ENCODE measurements around the gene THSD4. TPM values are rescaled to one million over a fixed set of nuclear protein-coding genes. Genes with fewer than 3 reads are reported as not detected.

The THSD4 gene
- total RNA-seq, 3 donors from 2014 or later, result 18.3 to 46.2 (median 27.1) TPM

DNA sequence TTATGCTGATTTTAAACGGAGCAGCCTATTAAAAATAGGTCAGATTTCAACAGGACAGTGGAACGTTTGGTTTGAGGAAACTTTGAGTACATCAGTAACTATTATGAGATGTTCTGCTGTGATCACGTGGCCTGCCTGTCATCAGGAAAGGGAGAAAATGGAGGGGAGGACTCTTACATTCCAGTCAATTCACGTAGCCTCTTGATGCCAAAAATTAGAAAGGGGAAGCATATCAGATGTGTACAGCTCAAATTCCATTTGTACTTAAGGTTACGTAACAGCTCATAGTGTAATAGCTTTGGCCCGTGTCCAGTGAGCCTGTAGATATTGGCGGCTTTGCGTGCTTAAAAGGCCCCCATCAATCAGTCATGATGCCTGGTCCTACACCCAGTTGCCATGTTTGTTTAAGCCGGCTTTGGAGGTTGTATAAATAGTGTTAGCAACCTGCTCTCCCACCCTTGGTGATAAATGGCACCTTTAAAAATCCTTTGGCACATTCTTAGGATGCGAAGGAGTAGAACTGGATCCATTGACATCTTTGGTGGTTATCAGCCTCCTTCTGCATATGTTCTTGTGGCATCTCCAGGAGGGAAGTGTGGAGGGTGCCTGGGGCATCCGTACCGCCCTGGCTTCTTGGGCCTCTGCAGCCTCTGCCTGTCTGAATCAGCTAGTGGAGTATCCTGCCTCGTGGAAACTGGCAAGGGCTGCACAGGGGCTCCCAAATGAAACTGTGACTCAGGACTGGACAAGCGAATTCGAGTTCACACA lies 163.9 kb downstream of the THSD4 start:
- H3K36me3 ChIP-seq (ENCODE audit: low read depth), result no peaks in the 10 kb centered on the region
- TF ChIP-seq, protein P1, sequence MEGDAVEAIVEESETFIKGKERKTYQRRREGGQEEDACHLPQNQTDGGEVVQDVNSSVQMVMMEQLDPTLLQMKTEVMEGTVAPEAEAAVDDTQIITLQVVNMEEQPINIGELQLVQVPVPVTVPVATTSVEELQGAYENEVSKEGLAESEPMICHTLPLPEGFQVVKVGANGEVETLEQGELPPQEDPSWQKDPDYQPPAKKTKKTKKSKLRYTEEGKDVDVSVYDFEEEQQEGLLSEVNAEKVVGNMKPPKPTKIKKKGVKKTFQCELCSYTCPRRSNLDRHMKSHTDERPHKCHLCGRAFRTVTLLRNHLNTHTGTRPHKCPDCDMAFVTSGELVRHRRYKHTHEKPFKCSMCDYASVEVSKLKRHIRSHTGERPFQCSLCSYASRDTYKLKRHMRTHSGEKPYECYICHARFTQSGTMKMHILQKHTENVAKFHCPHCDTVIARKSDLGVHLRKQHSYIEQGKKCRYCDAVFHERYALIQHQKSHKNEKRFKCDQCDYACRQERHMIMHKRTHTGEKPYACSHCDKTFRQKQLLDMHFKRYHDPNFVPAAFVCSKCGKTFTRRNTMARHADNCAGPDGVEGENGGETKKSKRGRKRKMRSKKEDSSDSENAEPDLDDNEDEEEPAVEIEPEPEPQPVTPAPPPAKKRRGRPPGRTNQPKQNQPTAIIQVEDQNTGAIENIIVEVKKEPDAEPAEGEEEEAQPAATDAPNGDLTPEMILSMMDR (IDR thresholded peaks at IDR 0.05), result no peak
- DNase-seq (peak in 1 of 3 donors; percentile 86), ATAC-seq (peak; percentile 81)
- peaks cover 8% of the 10 kb centered on the region for H3K4me1 ChIP-seq (ENCODE audit: low read depth)
- no peak overlapping the region for H3K4me3 ChIP-seq
- intact Hi-C loops (cut with DNase I, micrococcal nuclease), result loop anchor here in 1 of 2 donors (10.0 kb wide), 1 partner anchor 56 kb away; no protein-coding TSS in a partner anchor
- H3K9me3 ChIP-seq, result no peaks in the 10 kb centered on the region

DNA sequence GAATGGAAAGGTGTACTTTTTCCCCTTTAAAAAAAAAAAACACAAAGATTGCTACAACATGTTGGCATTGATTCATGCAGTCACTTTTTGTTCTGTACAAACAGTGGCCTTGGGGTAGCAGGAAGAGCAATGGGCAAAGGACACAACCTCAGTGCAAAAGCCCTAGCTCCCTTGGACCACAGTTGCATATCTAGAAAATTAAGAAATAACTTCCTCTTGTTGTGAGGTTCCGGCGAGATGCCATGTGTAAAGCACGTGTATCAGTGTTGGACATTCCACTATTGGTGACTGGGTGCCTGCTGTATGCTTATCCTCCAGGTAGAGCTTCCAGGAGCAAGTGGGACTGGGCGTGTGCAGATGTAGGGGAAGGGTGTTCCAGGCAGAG lies 164.5 kb downstream of the THSD4 start:
- ATAC-seq (peak; percentile 18), DNase-seq (no peak)
- intact Hi-C loops (cut with DNase I, micrococcal nuclease), result loop anchor here in 1 of 2 donors (10.0 kb wide), 1 partner anchor 55 kb away; no protein-coding TSS in a partner anchor
- H3K4me1 ChIP-seq (ENCODE audit: low read depth), result peaks cover 8% of the 10 kb centered on the region
- H3K9me3 ChIP-seq, result no peaks in the 10 kb centered on the region
- no peaks in the 10 kb centered on the region for H3K36me3 ChIP-seq (ENCODE audit: low read depth)
- TF ChIP-seq, protein P1 (IDR thresholded peaks at IDR 0.05), result no peak
- H3K4me3 ChIP-seq, result no peak overlapping the region

DNA sequence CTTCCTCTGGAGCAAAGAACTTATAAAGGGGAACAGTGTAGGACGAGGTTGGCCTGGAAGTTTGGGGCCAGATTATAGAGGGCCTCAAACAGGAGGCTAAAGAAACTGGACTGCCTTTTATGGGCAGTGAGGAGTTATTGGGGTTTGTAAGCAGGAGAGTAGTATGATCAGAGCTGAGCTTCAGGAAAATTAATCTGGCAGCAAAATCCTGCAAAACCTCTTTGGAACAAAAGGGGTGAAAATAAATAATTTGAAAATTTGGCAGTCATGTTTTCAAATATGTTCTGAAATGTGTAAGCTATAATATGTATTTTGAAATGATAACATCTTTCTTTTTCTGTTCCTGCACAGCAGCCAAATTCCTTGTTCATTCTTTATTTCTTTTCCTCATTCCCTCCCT lies 164.9 kb downstream of the THSD4 start:
- intact Hi-C loops (cut with DNase I, micrococcal nuclease), result no loop called here
- ATAC-seq (no peak), DNase-seq (no peak)
- TF ChIP-seq, protein P1 (IDR thresholded peaks at IDR 0.05), result no peak
- Histone ChIP-seq H3K36me3 (ENCODE audit: low read depth) (no peaks in the 10 kb centered on the region), H3K4me3 (no peak overlapping the region), H3K4me1 (ENCODE audit: low read depth) (peaks cover 8% of the 10 kb centered on the region), H3K9me3 (no peaks in the 10 kb centered on the region)

DNA sequence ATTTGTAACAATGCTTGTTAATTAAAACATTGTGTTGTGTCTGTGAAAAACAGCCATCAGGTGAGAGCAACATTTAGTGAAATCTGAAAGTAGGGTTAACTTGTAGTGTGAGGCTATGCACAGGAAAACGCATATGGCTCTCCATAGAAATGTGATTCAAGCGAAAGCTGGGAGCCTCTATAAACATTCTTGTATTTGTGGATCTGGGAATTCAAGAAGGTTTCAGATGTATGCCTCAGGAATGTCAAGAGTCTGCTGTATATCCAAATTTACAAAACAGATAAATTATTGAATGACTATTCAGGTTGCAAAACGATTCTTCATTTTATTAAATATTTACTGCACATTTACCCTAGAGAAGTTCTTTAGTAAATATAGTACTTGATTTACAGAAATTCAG lies 166.0 kb downstream of the THSD4 start:
- H3K36me3 ChIP-seq (ENCODE audit: low read depth), result no peaks in the 10 kb centered on the region
- H3K4me1 ChIP-seq (ENCODE audit: low read depth), result peaks cover 8% of the 10 kb centered on the region
- TF ChIP-seq, protein P1 (IDR thresholded peaks at IDR 0.05), result no peak
- H3K9me3 ChIP-seq, result no peaks in the 10 kb centered on the region
- intact Hi-C loops (cut with DNase I, micrococcal nuclease), result no loop called here
- DNase-seq (no peak), ATAC-seq (no peak)
- no peak overlapping the region for H3K4me3 ChIP-seq

DNA sequence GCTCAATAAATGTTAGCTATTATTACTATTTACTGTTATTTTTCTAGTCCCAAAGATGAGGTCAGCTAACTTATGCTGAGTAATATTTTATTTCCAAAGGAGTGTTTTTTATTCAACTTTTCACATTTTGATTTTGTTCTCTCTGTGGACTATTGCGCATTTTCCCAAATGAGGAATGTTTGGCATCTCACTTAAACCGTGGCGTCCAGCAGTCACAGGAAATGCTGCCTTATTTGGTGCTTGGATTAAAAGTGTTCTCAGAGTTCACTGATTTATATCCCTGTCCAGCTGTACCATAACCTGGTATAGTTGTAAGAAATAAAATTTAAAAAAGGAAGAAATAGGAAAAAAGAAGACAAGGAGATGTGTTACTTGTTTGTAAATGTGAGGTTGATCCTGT lies 166.8 kb downstream of the THSD4 start:
- no peaks in the 10 kb centered on the region for H3K36me3 ChIP-seq (ENCODE audit: low read depth)
- H3K4me1 ChIP-seq (ENCODE audit: low read depth), result peaks cover 8% of the 10 kb centered on the region
- TF ChIP-seq, protein P1 (IDR thresholded peaks at IDR 0.05), result no peak
- no peaks in the 10 kb centered on the region for H3K9me3 ChIP-seq
- ATAC-seq, result no peak
- intact Hi-C loops (cut with DNase I, micrococcal nuclease), result no loop called here
- no peak for DNase-seq
- H3K4me3 ChIP-seq, result no peak overlapping the region

Measured in mucosa of descending colon (tissue), 3 donors.